NCI-H146 treated with DMSO at 0.1 percent for 48 hours (cell line): ENCODE results near the gene AMOT.

Experiments
- DNase-seq: peaks from one replicate; lab custom pipeline; 2025; ENCODE audit not compliant: unreplicated experiment; lab: John Stamatoyannopoulos, UW

The AMOT gene

GRCh38 chrX:112808007-112808406 lies 32.6 kb downstream of the AMOT start:
- no peak for DNase-seq

- no peak for DNase-seq
Measured at GRCh38 chrX:112803060-112803459, 37.6 kb downstream of the AMOT start.

GRCh38 chrX:112802541-112802940 lies 38.1 kb downstream of the AMOT start:
- DNase-seq = no peak

- DNase-seq = no peak
Measured at GRCh38 chrX:112800971-112801775, 39.5 kb downstream of the AMOT start.

- no peak for DNase-seq
Measured at GRCh38 chrX:112799425-112799824, 41.2 kb downstream of the AMOT start.

- no peak for DNase-seq
Measured at GRCh38 chrX:112798736-112799135, 41.9 kb downstream of the AMOT start.

GRCh38 chrX:112789931-112790330 lies 50.7 kb downstream of the AMOT start:
- DNase-seq = no peak

GRCh38 chrX:112786076-112786475 lies 54.6 kb downstream of the AMOT start:
- no peak for DNase-seq

- no peak for DNase-seq
Measured at GRCh38 chrX:112785344-112785743, 55.3 kb downstream of the AMOT start.

GRCh38 chrX:112784692-112785091 lies 55.9 kb downstream of the AMOT start:
- no peak for DNase-seq

GRCh38 chrX:112779139-112779538 lies 61.5 kb downstream of the AMOT start:
- DNase-seq = no peak

- no peak for DNase-seq
Measured at GRCh38 chrX:112774651-112775293, 65.9 kb downstream of the AMOT start.

GRCh38 chrX:112774142-112774541 lies 66.5 kb downstream of the AMOT start:
- no peak for DNase-seq

GRCh38 chrX:112769034-112769433 lies 71.6 kb downstream of the AMOT start:
- no peak for DNase-seq

- DNase-seq = no peak
Measured at GRCh38 chrX:112768563-112768962, 72.1 kb downstream of the AMOT start.

- no peak for DNase-seq
Measured at GRCh38 chrX:112766774-112767173, 73.9 kb downstream of the AMOT start.

GRCh38 chrX:112761242-112762207 lies 79.1 kb downstream of the AMOT start:
- DNase-seq = no peak

- DNase-seq = no peak
Measured at GRCh38 chrX:112760697-112761096, 79.9 kb downstream of the AMOT start.

- no peak for DNase-seq
Measured at GRCh38 chrX:112759966-112760365, 80.7 kb downstream of the AMOT start.

GRCh38 chrX:112759512-112759911 lies 81.1 kb downstream of the AMOT start:
- no peak for DNase-seq

- no peak for DNase-seq
Measured at GRCh38 chrX:112757946-112758345, 82.7 kb downstream of the AMOT start.
